Gastrocnemius medialis (tissue), 4 donors: Measurements from ENCODE around the gene RAI1. TPM values are rescaled to one million over a fixed set of nuclear protein-coding genes. Genes with fewer than 3 reads are reported as not detected.
A peak's percentile ranks its signal among the peaks of the same experiment; 100 is the strongest.

Experiments
- ATAC-seq, 2 donors: fragments of 150-250 bp; one replicate each; pipeline ENCODE4 v1.9.1; 2016
- DNase-seq, 2 donors: peaks; one replicate each; pipeline ENCODE4 v3.0.0-alpha.2; 2019
- H3K27ac ChIP-seq, 4 donors: fragments of 200-600 bp; sonication (generic); 1 replicate in 1 of 4; 2 replicates in 3 of 4; pipeline ENCODE4 v1.5.1; 2016 to 2018; ENCODE audit warnings: mild to moderate bottlenecking in 2 of 4, moderate library complexity in 1 of 4
- H3K27me3 ChIP-seq, 3 donors: fragments of 200-600 bp; sonication (generic) in 2 of 3; 1 replicate in 1 of 3; 2 replicates in 2 of 3; pipeline versions ENCODE4 v1.5.1 to v1.6.0; 2016 to 2019; ENCODE audit warnings: mild to moderate bottlenecking in 1 of 3, moderate library complexity in 1 of 3
- H3K36me3 ChIP-seq, 2 donors: fragments of 200-600 bp; sonication (generic) in 1 of 2; one replicate each; pipeline ENCODE4 v1.5.1; 2017 to 2018
- H3K4me1 ChIP-seq, 2 donors: fragments of 200-600 bp; sonication (generic) in 1 of 2; one replicate each; pipeline ENCODE4 v1.5.1; 2016 to 2017; ENCODE audit warnings: mild to moderate bottlenecking in 2 of 2
- H3K4me3 ChIP-seq, 4 donors: fragments of 200-600 bp; sonication (generic) in 3 of 4; 1 replicate in 1 of 4; 2 replicates in 3 of 4; pipeline ENCODE4 v1.5.1; 2016 to 2019; ENCODE audit warnings: mild to moderate bottlenecking in 2 of 4
- H3K9me3 ChIP-seq, 3 donors: fragments of 200-600 bp; sonication (generic) in 2 of 3; 1 replicate in 1 of 3; 2 replicates in 2 of 3; pipeline ENCODE4 v1.5.1; 2016 to 2019
- POLR2A ChIP-seq, 2 donors: fragments of 450-650 bp; IDR thresholded peaks; one replicate each; pipeline ENCODE4 v1.6.1; 2017; ENCODE audit warnings: antibody characterized with exemption in 2 of 2, mild to moderate bottlenecking in 2 of 2, moderate library complexity in 2 of 2
- in situ Hi-C, 4 donors: fragments of 200-750 bp; cut with MboI; loops; one replicate each; pipeline versions ENCODE4 v1.15.0 to v1.8.0; 2017; ENCODE audit warnings: low sequenced_read_pairs in 4 of 4
- intact Hi-C: fragments of 100-400 bp; cut with DNase I; formaldehyde crosslinking; loops from one replicate; pipeline ENCODE4 v1.15.1; 2023; ENCODE audit warnings: low total_unique reads
- total RNA-seq, 4 donors: library from RNA; depleted of rRNA; stranded (reverse); fragments of >200 nt; gene quantifications; one replicate each; pipeline versions ENCODE4 v1.1.0 to v1.2.3, GENCODE V29; 2016
- TF ChIP-seq, protein P1 (sequence below), 5 experiments: fragments of 450-650 bp in 3 of 5; fragments of 200-600 bp in 2 of 5; sonication (generic) in 2 of 5; IDR thresholded peaks in 4 of 5; conservative IDR thresholded peaks in 1 of 5; 1 replicate in 4 of 5; 2 replicates in 1 of 5; pipeline ENCODE4 v1.5.1; 2016 to 2019; ENCODE audit warnings: antibody characterized with exemption in 5 of 5, mild to moderate bottlenecking in 3 of 5, moderate library complexity in 3 of 5

RAI1 gene
- total RNA-seq, 4 donors from 2014 or later: 2.1 to 6.7 (median 4.3) TPM

GRCh38 chr17:17710355-17710727 is 29.1 kb downstream of the RAI1 start:
- in situ Hi-C loops: loop anchor here in 1 of 4 donors (25.0 kb wide), 1 partner anchor 98 kb away; no protein-coding TSS in a partner anchor
- H3K4me3 ChIP-seq: no peak overlapping the region
- peaks cover 7 to 14% of the 10 kb centered on the region in 2 donors for H3K4me1 ChIP-seq
- no peaks in the 10 kb centered on the region for H3K27me3 ChIP-seq
- DNase-seq: no peak
- H3K27ac ChIP-seq: no peak overlapping the region
- TF ChIP-seq, protein P1, sequence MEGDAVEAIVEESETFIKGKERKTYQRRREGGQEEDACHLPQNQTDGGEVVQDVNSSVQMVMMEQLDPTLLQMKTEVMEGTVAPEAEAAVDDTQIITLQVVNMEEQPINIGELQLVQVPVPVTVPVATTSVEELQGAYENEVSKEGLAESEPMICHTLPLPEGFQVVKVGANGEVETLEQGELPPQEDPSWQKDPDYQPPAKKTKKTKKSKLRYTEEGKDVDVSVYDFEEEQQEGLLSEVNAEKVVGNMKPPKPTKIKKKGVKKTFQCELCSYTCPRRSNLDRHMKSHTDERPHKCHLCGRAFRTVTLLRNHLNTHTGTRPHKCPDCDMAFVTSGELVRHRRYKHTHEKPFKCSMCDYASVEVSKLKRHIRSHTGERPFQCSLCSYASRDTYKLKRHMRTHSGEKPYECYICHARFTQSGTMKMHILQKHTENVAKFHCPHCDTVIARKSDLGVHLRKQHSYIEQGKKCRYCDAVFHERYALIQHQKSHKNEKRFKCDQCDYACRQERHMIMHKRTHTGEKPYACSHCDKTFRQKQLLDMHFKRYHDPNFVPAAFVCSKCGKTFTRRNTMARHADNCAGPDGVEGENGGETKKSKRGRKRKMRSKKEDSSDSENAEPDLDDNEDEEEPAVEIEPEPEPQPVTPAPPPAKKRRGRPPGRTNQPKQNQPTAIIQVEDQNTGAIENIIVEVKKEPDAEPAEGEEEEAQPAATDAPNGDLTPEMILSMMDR (IDR thresholded peaks at IDR 0.05 in 4 of 5, conservative IDR thresholded peaks at IDR 0.05 in 1 of 5): no peak
- TF ChIP-seq POLR2A (IDR thresholded peaks at IDR 0.05): no peak
- intact Hi-C loops: no loop called here
- no peaks in the 10 kb centered on the region for H3K36me3 ChIP-seq
- H3K9me3 ChIP-seq: no peaks in the 10 kb centered on the region
- no peak for ATAC-seq

- TF ChIP-seq POLR2A (IDR thresholded peaks at IDR 0.05): no peak
- TF ChIP-seq, protein P1 (IDR thresholded peaks at IDR 0.05 in 4 of 5, conservative IDR thresholded peaks at IDR 0.05 in 1 of 5): no peak
- DNase-seq (no peak), ATAC-seq (no peak)
- intact Hi-C loops (no loop called here), in situ Hi-C loops (loop anchor here in 1 of 4 donors (25.0 kb wide), 1 partner anchor 99 kb away; no protein-coding TSS in a partner anchor)
- H3K4me1 ChIP-seq: peaks cover 7 to 14% of the 10 kb centered on the region in 2 donors
- no peaks in the 10 kb centered on the region for H3K27me3 ChIP-seq
- H3K4me3 ChIP-seq: no peak overlapping the region
- no peak overlapping the region for H3K27ac ChIP-seq
- no peaks in the 10 kb centered on the region for H3K36me3 ChIP-seq
- no peaks in the 10 kb centered on the region for H3K9me3 ChIP-seq
These were observed 29.7 kb downstream of the RAI1 start for GRCh38 chr17:17710728-17711541.

- no peak for TF ChIP-seq POLR2A (IDR thresholded peaks at IDR 0.05)
- TF ChIP-seq, protein P1 (IDR thresholded peaks at IDR 0.05 in 4 of 5, conservative IDR thresholded peaks at IDR 0.05 in 1 of 5): no peak
- no peaks in the 10 kb centered on the region for H3K27me3 ChIP-seq
- H3K9me3 ChIP-seq: no peaks in the 10 kb centered on the region
- no peaks in the 10 kb centered on the region for H3K36me3 ChIP-seq
- no peak overlapping the region for H3K4me3 ChIP-seq
- intact Hi-C loops (no loop called here), in situ Hi-C loops (loop anchor here in 1 of 4 donors (25.0 kb wide), 1 partner anchor 99 kb away; no protein-coding TSS in a partner anchor)
- no peak overlapping the region for H3K27ac ChIP-seq
- ATAC-seq (no peak), DNase-seq (no peak)
- H3K4me1 ChIP-seq: peaks cover 7 to 14% of the 10 kb centered on the region in 2 donors
These were observed 30.4 kb downstream of the RAI1 start for GRCh38 chr17:17711641-17712162.

GRCh38 chr17:17712268-17712924 is 31.1 kb downstream of the RAI1 start:
- TF ChIP-seq POLR2A (IDR thresholded peaks at IDR 0.05): no peak
- Histone ChIP-seq H3K9me3 (no peaks in the 10 kb centered on the region), H3K4me3 (no peak overlapping the region), H3K27me3 (no peaks in the 10 kb centered on the region), H3K27ac (no peak overlapping the region), H3K4me1 (peaks cover 7 to 14% of the 10 kb centered on the region in 2 donors), H3K36me3 (no peaks in the 10 kb centered on the region)
- ATAC-seq (no peak), DNase-seq (no peak)
- in situ Hi-C loops (loop anchor here in 1 of 4 donors (25.0 kb wide), 1 partner anchor 100 kb away; no protein-coding TSS in a partner anchor), intact Hi-C loops (no loop called here)

- Histone ChIP-seq H3K36me3 (no peaks in the 10 kb centered on the region), H3K4me1 (peaks cover 7 to 14% of the 10 kb centered on the region in 2 donors), H3K27me3 (no peaks in the 10 kb centered on the region), H3K4me3 (no peak overlapping the region), H3K9me3 (no peaks in the 10 kb centered on the region), H3K27ac (no peak overlapping the region)
- ATAC-seq (peak in 1 of 2 donors; percentile 23), DNase-seq (no peak)
- in situ Hi-C loops (loop anchor here in 1 of 4 donors (25.0 kb wide), 1 partner anchor 102 kb away; no protein-coding TSS in a partner anchor), intact Hi-C loops (no loop called here)
- no peak for TF ChIP-seq POLR2A (IDR thresholded peaks at IDR 0.05)
- TF ChIP-seq, protein P1 (IDR thresholded peaks at IDR 0.05 in 4 of 5, conservative IDR thresholded peaks at IDR 0.05 in 1 of 5): no peak
These were observed 32.6 kb downstream of the RAI1 start for GRCh38 chr17:17713839-17714238.
